Femur (tissue), 1 donor: ENCODE results near the gene APC2.

Source experiments
- DNase-seq: peaks from one replicate; pipeline ENCODE4 v3.0.0-alpha.2; 2017

The APC2 gene, protein sequence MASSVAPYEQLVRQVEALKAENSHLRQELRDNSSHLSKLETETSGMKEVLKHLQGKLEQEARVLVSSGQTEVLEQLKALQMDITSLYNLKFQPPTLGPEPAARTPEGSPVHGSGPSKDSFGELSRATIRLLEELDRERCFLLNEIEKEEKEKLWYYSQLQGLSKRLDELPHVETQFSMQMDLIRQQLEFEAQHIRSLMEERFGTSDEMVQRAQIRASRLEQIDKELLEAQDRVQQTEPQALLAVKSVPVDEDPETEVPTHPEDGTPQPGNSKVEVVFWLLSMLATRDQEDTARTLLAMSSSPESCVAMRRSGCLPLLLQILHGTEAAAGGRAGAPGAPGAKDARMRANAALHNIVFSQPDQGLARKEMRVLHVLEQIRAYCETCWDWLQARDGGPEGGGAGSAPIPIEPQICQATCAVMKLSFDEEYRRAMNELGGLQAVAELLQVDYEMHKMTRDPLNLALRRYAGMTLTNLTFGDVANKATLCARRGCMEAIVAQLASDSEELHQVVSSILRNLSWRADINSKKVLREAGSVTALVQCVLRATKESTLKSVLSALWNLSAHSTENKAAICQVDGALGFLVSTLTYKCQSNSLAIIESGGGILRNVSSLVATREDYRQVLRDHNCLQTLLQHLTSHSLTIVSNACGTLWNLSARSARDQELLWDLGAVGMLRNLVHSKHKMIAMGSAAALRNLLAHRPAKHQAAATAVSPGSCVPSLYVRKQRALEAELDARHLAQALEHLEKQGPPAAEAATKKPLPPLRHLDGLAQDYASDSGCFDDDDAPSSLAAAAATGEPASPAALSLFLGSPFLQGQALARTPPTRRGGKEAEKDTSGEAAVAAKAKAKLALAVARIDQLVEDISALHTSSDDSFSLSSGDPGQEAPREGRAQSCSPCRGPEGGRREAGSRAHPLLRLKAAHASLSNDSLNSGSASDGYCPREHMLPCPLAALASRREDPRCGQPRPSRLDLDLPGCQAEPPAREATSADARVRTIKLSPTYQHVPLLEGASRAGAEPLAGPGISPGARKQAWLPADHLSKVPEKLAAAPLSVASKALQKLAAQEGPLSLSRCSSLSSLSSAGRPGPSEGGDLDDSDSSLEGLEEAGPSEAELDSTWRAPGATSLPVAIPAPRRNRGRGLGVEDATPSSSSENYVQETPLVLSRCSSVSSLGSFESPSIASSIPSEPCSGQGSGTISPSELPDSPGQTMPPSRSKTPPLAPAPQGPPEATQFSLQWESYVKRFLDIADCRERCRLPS (N-terminal part only)

DNA sequence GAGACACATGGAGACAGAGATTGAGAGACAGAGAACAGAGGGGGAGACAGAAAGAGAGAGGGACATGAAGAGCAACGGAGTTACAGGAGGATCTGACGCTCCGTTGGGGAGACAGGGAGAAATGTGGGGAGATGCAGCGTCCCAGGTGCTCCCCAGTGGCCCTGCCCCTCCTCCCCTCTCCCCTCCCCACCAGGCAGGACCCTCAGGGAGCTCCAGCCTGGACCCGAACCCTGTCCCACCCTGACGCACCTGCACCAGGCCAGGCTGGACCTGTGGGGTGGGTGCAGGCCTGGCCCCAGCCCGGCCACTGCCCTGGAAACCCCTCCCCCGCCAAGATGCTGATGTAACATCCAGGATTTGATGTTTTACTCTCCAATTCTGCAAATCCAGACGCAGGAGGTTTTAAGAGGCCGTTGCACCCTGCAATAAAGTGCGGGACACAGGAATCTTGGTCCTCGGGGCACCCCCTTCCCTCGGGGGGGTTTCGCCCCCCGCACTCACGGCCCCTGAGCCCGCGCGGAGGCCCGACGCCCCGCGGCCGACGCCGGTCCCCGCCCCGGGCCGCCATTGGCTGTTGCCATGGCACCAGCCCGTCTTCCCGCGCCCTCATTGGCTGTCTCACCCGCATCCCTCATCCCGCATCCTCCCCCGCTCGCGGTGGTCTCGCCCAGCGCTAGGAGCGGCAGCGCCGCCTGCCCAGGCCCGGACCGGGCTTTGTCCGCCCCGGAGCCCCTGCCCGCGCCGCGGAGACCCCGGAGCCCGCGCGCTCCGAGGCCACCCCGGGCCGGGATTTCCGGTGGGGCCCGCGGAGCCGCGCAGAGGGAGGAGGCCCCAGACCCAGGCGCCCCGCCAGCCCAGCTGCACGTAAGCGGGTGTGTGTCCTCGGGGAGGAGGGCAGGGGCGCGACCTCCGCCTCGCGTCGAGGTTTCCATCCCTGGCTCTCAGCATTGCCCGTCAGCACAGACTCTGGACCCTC is at the start of gene APC2:
TSS of gene APC2 (plus strand) at position 655 of the 976 bp plus-strand sequence. CDS start 2,881 bp downstream, outside the sequence.
- no peak for DNase-seq

DNA sequence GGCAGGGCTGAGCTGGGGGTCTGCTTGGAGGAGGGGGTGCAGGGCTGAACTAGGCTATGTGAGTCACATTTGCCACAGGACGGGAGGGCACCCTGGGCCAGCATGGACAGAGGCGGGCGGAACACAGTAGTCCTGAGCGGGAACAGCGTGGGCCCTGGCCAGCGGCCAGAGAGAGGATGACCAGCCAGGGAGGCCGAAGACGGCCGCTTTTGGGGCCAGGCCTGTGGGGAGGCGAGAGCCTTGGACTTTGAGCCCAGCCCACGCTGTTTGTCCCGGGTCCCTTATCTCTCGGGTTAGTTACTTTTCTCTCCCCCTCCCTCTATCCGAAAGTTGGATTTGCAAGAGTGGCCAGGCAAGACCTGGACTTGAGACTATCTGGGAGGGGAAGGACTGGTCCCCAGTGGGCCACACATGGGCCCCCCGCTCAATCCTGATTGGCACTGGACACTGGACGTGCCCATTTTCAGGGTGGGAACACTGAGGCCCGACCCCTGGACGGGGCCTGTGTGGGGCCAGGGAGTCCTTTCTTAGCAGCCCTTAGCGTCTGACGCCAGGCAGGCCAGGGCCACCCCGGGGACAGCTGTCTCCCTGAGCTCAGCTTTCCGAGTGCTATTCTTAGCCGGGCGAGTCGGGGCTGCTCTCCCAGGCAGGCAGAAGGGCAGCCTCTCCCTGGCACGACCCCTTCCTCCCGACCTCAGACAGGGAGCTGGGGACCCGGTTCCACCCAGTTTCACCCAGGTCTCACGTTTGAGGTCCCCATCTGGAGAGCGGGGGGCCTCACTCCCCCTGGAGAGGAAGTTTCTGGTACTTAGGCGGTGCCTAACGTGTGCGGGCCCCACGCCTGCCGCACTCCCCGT is 49.4 kb upstream of the APC2 start:
- DNase-seq = peak; percentile 77

DNA sequence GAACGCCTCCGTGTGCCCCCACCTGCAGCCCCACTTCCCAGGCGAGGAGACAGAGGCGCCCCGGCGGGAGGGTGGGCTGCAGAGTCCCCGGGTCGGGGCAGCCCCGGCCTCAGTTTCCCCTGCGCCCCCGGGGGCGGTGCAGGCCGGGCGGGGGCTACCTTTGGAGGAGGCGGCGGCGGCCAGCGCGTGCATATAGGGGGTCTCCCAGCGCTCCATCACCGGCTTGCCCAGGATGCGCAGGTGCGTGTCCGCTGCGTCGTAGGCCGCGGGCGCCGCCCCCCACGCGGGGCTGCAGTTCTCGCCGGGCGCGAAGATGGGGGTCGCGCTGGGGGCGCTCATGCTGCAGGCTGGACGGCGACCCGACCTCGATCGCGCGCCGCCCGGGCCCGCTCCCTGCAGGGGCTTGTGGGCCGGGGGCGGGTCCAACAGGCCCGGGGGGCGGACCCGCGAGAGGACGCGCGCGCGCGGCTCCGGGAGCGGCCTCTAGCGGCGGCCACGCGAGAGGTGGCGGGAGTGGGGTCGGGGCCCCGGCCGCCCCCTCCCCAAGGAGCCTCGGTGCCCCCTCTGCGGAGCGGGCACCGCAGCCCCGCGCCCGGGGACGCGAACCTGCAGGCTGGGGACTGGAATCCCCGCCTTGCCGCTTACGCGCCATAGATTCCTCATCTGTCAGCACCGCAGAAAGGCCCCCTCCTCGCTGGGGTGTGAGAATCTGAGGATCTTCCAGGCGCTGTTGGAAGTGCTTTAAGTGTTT is 48.6 kb upstream of the APC2 start, which contains the start of gene GAMT:
TSS of gene GAMT (minus strand) at position 405 of the 751 bp plus-strand sequence. CDS start at position 339, 66 bp downstream.
- DNase-seq = peak; percentile 71

DNA sequence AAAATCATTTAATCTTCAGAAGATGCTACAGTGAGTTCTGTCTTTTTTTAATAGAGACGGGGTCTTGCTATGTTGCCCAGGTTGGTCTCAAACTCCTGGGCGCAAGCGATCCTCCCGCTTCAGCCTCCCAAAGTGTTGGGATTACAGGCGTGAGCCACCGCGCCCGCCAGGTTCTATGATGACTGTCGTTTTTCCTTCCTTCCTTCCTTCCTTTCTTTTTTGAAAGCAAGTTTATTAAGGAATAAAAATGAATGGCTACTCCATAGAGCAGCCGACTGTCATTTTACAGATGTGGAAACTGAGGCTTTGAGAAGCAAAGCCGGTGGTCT is 48.1 kb upstream of the APC2 start:
- DNase-seq = no peak

DNA sequence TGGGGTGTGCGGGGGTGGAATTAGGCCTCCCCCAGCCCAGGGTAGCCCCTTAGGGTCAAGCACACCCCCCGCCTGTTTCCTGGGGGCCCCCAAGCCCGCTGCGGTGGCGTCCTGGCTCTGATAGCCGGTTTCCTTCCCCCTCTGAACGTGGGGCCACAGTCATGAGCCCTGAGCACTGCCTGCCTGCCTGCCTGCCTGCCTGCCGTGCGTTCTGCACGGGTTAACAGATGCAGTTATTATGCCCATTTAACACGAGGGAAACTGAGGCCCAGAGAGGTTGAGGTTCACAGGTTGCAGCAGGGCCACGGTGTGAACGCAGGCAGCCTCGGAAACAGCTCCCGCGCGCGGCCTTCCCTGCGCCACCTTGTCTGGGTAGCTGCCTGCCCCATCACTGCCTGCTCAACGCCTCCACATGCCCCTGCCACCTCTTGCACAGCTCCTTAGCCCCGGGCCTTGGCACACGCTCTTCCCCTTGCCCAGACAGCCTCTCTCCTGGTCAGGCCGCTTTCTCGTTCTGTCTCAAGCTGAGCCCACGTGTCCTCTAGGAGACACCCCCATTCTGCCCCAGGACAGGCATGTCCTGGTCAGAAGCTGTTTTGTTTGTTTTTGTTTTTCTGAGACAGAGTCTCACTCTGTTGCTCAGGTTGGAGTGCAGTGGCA is 47.4 kb upstream of the APC2 start:
- DNase-seq = no peak

DNA sequence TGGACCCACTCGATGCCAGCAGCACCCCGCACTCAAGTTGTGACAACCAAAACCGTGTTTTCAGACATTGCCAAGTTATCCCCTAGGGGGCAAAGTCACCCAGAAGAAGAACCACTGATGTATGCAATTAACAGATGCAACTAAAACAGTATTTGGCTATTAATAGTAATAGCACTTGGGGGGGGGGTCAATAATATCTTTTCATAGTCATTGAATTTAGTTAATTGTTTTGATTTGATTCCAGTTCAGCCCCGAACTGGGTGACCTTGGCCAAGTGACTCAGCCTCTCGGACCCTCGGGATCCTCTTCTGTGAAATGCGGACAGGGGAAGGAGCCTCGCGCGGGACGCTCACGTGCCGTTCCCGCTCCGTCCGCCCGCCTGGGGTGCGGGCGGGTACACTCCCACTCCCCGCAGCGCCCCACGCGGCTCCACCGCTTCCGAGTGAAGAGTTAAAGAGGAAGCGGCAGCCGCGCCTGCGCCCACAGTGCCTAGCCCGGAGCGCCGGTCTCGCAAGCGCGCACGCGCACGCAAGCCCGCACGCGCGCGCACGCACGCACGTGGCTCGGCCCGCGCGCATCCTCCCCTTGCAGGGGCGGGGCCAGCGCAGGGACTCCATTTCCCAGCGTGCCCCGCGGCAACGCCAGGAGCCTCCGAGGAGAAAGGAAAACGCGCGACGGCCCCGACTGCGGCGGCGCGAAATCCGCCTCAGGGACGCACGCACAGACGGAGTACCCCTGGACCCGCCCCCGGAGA is 43.0 kb upstream of the APC2 start:
- peak; percentile 99 for DNase-seq

DNA sequence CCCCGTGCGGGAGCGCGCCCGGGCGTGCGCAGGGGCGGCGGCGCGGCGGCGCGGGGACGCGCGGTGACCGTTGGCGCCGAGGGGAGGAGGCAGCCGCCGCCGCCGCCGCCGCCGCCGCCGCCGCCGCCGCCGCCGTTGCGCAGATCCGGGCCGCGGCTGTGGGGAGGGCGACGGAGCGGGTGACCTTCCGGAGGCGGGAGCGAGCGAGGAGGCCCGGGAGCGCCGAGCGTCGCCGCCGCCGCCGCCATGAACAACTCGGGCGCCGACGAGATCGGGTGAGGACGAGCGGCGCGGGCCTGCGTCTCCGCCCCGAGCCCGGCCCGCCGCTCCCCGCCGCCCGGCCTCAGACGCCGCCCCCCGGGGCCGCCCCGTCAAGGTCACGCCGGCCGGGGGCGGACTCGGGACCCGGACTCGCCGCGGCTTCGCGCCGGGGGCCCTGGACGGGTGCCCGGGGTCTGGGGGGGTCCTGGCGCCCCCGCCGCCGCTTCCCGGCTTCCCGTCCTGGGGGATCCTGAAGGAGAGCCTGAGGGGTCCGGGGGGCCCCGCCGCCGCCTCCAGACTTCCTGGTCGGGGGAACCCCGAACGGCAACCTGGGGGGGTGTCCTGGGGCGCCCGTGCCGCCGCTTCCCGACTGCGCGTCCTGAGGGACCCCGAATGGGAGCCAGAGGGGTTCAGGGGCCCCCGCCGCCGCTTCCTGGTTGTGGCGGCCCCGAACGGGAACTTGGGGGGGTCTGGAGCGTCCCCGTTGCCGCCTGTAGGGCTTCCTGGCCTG is 42.2 kb upstream of the APC2 start, which contains the start of gene DAZAP1:
TSS of gene DAZAP1 (plus strand) at position 59 of the 772 bp plus-strand sequence. CDS start at position 247, 188 bp downstream.
- peak; percentile 57 for DNase-seq

DNA sequence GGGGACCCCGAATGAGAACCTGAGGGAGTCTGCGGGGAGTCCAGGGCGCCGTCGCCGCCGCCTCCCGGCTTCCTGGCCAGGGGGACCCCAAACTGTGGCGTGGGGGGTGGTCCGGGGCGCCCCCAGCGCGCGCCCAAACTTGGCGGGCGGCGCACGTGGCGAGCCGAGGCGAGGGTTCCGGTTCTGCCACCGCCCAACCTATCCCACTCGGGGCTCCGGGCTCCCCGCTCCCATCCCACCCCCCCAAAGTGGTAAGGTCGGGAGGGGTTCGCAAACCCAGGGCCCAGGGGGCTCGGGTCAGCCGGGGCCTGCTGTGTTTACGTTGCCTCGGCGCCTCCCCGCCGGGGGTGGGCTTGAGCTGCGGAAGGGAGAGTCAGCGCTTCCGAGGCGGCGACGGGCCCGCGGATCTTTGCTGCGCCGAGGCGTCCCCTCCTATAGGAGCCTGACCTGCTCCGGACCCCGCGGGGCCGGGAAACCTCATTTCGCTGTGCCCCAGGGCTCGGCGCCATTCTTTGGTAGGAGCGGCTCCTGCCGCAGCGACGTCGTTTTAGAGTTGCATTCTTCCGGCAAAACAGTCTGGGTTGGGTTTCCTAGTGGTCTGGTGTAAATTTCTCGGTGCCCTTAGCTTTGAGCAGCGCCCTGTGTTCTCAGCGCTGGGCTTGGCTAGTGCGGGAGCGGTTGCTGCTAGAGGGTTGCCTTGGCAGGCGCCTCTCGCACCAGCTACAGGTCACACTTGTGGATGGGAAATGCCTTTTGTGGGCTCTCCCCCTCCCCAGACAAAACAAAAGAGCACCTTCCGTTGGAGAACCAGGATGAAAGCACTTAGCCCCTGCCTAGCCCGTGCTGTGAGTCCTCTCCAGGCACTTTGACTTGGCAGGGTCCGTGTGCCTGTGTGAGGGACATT is 41.4 kb upstream of the APC2 start:
- DNase-seq = peak; percentile 66

DNA sequence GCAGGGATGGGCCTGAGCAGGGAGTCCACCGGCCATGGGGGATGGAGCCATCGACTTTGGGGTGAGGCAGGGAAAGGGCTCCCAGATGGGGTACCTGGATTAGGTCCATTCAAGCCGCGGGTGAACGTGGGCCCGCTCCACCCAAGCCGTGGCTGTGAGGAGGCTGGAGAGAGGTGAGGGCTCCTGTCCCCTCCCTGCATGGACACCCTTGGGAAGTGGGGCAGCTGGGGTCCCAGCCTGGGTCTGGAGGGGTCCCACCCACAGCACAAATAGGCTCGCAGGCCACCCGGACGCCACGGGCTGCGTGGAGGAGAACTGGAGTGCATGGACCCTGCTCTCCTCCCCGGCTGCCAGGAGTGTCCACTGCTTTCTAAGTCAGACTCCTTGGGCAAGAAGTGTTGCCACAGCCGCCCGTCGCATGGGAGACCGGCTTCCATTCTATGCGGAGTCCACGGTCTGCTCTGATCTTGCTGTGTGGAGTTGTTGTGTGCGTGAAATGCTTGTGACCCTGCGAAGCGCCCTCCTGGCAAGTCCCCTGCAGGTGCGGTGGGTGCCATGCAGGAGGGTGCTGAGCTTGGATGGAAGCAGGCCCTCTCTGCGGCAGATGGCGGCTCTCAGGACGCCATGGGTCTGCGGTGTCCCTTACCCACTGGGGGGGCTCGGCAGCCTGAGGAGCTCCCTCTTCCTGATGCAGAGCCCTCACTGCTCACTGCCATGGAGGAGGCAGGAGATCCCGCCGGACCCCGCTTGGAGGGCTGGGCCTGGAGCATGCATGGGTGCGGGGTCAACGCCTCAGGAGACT is 40.5 kb upstream of the APC2 start:
- DNase-seq = no peak

DNA sequence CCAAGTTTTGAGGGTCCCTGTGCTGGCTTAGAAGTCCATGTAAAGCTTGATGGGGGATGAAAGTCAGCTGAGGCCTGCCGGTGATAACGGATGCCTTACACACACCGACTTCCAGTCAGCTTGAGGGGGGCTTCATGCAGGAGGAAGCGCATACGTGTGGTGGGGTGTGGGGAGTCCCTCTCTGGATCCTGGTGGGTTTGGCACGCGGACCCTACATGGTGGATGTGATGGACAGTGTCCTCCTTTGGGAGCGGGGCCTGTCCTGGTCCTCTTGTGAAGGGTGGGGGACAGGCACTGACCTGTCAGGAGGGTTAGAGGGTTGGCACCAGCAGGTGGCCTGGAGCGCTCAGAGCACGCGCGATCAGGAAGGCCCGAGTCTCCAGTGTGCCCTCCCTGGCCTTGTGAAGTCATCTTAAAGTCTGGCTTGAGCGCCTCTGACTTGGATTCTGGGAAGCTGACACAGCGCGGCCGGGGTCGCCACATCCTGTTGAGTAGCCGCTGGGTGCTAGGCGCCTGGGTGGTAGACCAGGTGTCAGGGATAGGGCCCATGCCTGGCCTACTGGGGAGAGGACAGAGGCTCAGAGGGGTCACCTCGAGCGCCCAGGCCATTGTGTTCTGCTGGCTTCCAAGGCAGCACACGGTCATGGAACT is 39.7 kb upstream of the APC2 start:
- DNase-seq = no peak

DNA sequence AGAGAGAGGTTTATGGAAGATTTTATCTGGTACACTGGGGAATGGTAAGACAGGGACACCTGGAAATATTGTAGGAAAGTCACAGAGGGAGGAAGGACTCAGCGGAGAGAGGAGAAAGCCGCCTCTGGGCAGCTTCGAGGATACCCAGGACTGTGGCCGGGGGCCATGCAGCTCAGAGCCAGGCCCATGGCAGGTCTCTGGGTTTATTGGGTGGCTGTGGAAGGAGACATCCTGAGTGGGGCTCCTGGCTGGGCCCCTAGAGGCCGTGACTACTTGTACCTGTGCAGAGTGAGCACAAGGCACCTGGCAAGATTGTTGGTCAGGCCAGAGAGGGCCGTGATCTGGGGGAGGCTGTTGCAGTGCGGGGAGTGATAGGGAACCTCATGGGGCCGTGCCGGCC is 39.1 kb upstream of the APC2 start:
- no peak for DNase-seq

DNA sequence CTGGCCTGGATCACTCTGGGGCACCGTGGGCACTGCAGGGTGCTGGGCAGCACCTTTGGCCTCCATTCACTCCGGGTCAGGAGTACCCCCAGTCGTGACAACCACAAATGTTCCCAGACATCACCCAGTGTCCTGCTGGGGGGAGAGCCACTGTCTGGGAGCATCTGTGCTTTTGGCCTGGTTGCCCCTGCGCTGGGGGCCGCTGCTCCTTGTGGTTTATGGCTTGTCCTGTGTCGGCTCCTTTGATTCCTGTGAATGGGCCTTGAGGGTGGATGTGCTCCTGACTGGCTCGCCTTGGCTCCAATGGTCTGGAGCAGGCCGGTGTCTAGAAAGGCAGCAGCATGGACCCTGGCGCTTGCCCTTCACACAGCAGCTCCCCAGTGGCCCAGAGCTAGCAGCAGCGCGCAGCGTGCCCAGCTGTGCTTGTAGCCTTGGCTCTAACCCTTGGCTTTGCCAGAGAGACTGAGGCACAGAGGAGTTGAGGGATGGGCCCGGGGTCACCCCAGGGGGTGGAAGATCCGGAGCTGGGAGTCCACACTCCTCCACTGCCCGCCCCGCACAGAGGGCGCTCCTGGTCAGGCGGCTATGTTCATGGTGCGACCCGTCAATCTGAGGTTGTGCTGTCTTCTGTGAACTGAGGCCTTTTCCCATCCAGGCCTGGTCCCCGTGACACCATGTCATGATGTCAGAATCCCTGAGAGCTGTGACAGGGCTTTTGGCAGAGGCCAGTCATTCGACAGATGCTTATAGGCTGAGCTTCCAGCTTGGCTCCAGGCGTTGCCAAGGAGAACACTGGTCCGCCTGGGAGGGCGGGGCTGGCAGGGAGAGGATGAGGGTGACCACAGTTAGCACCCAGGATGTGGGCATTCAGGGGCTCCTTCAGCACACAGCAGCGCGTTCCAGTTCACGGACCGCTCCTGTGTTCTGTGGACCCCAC is 38.4 kb upstream of the APC2 start:
- peak; percentile 68 for DNase-seq

DNA sequence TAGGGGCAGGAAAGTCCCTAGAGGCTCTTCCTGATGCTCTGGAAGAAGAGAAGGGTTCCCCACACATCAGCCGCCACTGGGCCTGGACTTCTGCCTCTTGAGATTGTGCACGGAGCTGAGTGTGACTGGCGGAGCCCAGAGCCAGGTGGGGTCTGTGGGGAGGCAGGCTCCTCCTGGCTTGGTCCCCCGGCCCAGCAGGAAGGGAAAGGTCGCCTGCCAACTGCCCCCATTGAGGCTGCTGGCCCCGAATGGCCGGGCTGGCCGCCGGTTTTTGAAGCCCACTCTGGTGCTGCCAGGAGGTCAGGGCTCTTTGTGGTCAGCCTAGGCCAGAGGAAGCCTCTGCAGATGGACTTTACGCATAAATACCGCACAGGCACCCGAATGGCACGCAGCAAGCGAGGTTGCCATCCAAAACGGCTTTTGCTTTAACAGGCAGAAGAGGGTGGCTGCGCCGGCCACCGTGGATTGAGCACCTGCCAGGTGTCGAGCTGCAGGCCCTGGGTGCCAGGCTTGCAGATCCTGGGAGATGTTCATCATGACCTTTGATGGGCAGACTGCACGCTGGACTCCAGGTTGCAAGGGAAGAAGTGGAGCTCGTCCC is 37.5 kb upstream of the APC2 start:
- DNase-seq = no peak
